CD4-positive, alpha-beta T cell treated with Interleukin-10 for 1 hour (primary cell): ENCODE measurements around the gene KRTAP21-3.
"Not testable (repeated sequence)": the region's sequence is repeated elsewhere in the genome, so short reads cannot be mapped to it uniquely, and the experiment has no call there.

Experiments used
- DNase-seq: peaks from one replicate; pipeline ENCODE4 v3.0.0-alpha.2; 2020

Gene KRTAP21-3, protein sequence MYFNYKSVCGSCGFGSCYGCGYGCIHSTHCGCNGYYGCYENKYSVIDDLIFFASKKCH

GRCh38 chr21:30718239-30718909 is at the start of gene KRTAP21-3:
TSS of gene KRTAP21-3 (minus strand) at chr21:30718777. CDS start at chr21:30718759, 18 bp downstream.
- no peak for DNase-seq

GRCh38 chr21:30760776-30761175 is 42.2 kb upstream of the KRTAP21-3 start:
- DNase-seq, result no peak

- no peak for DNase-seq
Measured at GRCh38 chr21:30758306-30758705, 39.7 kb upstream of the KRTAP21-3 start.

- not testable (repeated sequence) for DNase-seq
Measured at GRCh38 chr21:30755328-30755727, 36.8 kb upstream of the KRTAP21-3 start, which contains the start of gene KRTAP21-1. TSS of gene KRTAP21-1 (minus strand) at chr21:30755428. CDS start at chr21:30755378, 50 bp downstream.

- no peak for DNase-seq
Measured at GRCh38 chr21:30747159-30747558, 28.6 kb upstream of the KRTAP21-3 start, which contains the start of gene KRTAP21-2. TSS of gene KRTAP21-2 (minus strand) at chr21:30747259. CDS start at chr21:30747202, 57 bp downstream.

DNA sequence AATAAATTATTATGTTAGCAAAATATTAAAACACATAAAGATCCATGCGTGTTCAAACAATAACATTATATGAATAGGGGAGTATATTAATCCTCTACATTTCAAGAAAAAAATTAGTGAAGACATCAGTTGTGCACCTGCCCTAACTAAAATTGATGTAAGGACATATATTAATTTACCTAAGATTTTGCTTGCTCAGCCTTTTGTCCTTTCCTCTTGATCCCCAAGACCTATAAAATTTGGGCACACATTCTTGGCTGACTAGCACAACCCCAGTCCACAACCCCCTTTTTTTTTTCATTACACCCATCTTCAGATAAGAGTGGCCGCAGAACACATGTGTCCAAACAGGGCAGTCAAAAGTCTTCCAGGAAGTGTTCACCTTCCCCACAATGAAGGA is 21.9 kb upstream of the KRTAP21-3 start:
- DNase-seq, result no peak

DNA sequence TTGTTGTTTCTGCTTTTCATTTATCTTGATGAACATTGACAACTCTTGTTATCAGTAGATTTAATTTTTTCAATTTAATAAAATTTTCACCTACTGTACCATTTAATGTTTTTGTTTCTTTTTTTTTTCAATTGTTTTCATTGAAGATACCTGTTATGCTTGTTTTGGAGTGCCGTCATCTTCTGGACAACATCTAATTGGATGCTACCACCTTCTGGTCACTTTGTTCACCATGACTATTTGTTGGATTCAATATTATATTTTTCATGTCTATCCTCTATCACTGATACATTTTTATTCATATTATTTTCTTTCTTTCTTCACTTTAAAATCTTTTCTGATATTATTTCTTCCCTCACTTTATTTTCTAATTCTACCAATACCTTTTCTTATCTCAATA is 14.4 kb upstream of the KRTAP21-3 start:
- no peak for DNase-seq

DNA sequence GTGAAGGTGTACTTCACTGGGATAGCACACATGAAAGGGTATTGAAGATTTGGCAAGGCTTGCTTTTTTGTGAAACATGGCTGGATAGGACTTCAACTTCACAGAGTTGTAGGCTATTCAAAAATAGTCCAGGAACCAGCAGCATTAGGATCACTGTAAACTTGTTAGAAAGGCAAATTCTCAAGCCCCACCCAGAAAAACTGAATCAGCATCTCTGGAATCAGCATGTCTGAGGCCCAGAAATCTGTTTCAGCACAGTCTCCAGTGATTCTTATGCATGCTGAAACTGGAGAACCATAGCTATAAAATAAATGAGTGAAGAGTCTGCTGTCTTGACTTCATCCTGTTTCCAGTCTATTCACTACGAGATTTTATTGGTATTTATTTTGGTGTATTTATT is 8.1 kb upstream of the KRTAP21-3 start:
- no peak for DNase-seq

DNA sequence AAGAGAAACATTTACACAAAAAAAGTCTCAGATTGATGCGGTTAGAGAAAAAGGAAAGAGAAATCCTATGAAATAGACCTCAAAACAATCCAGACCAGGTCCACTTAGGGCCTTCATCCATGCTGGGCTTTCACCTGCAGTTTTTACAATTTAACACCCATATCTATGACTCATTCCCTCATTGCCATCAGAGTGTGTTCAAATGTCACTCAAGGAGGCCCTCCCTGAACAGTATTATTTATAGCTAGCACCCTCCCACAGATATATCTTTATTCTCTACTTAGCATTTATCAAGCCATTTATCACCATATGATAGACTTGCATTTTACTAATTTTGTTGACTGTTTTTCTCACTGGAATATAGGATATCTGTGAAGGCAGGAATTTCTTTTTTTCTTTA is 824 bp upstream of the KRTAP21-3 start:
- no peak for DNase-seq

DNA sequence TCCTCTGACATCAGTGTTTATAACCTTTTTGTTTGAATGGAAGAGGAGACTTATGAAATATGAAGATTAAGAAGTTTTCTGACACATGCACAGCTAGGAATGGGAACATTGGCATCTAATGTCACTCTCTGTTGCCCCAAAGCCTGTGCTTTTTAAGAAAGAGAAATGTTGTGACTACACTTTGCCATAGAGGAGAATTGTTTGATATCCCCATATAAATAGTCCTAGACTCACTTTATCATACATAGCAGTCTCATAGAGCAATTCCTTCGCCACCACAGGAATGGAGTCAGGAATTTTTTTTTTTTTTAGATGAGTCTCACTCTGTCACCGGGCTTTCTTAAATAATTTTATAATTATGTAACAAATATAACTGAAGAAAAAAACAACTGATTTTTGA is 1.5 kb downstream of the KRTAP21-3 start:
- DNase-seq, result no peak

GRCh38 chr21:30714946-30715345 is 3.6 kb downstream of the KRTAP21-3 start:
- DNase-seq, result no peak

DNA sequence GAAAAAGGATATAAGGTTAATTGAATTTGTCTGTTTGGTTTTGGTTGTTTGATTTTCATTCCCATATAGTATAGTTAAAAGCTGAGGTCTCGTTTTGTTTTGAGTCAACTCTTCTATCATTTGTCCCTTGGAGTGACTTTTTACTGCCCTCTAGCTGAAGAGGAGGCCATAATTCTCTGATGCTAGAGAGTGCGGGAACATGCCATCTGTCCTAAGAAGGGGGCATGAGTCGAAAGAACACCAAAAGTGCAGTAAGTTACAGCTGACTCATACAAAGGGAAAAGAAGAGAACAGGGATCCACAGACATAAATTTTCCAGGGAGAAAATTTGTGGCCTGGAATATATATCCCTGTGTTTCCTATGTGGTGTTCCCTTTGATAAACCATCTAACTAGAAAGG is 4.1 kb downstream of the KRTAP21-3 start:
- no peak for DNase-seq

DNA sequence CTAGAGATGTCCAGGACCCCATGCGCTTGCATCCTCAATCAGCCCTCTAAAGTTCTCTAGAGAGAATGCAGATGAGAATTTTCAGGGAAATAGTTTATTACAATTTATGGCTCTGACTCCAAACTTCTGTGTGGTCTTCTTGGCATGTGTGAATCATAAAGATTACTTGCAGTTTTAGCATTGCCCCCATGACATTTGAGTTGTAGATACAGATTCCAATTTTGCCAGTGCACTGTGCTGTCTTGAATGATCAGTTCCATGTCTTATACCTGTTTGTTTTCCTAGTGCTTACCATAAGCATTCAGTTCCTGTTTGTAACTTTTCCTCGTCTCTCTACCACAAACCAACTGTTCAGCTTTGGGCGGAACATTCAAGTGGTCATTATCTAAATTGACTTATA is 4.8 kb downstream of the KRTAP21-3 start:
- no peak for DNase-seq

DNA sequence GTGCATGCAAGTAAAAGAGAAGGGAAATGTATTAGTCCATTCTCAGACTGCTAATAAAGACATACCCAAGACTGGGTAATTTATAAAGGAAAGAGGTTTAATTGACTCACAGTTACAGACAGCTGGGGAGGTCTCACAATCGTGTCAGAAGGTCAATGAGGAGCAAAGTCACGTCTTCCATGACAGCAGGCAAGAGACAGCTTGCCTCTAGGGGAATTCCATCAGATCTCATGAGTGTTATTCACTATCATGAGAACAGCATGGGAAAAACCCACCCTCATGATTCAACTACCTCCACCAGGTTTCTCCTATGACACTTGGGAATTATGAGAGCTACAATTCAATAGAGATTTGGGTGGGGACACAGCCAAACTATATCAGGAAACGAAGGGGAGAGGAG is 8.1 kb downstream of the KRTAP21-3 start:
- no peak for DNase-seq

GRCh38 chr21:30707409-30707808 is 11.2 kb downstream of the KRTAP21-3 start:
- DNase-seq, result no peak

GRCh38 chr21:30695956-30696355 is 22.6 kb downstream of the KRTAP21-3 start:
- no peak for DNase-seq

DNA sequence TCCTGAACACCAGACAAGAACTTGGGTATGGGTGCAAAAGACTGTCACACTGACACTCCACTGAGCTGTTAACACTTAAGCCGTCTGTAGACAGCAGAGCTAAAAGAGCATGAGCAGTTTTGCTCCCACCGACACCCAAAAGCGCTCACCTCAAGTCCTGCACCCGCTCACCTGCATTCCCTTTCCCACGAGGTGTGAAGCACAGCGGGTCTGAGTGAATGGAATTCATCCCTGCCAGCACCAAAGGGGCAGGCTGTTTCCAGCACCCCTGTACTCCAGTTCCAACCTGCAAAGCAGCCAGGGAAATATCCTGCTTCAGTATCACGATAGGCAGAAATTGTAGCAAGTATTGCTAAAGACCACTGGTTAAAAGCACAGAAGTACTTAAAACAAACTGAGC is 28.8 kb downstream of the KRTAP21-3 start:
- no peak for DNase-seq

DNA sequence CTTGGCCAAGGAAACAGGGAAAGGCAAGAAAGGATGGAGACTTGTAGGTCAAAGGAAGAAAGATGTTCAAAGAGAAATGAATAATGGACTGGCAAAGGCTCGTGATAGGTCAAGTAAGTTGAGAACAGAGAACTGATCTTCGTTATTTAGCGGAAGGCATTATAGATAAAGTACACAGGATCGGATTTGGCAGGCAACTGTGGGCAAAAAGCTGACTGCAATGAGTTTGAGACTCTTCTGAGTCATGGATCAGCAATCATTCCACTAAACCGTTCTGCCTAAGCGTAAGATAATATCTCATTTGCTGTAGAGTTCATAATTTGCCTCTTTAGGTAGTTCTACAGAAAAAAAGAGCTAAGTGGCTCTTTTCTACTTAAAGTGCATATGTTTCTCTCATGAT is 34.1 kb downstream of the KRTAP21-3 start:
- DNase-seq, result no peak

DNA sequence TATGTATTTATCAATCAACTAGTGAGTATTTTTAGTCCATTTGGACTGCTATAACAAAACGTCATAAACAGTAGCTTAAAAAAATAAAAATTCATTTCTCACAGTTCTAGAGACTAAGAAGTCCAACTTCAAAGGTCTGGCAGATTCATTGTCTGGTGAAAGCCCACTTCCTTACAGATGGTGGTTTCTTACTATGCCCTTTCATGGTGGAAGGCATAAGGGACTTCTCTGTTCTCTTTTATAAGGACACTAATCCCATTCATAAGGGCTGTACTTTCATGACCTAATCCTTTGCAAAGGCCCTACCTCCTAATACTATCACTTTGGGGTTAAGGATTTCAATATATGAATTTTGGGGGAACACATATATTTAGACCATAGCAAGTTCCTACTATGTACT is 38.0 kb downstream of the KRTAP21-3 start:
- no peak for DNase-seq

- DNase-seq, result no peak
Measured at GRCh38 chr21:30676737-30677136, 41.8 kb downstream of the KRTAP21-3 start.

GRCh38 chr21:30674312-30674711 is 44.3 kb downstream of the KRTAP21-3 start:
- DNase-seq, result no peak

DNA sequence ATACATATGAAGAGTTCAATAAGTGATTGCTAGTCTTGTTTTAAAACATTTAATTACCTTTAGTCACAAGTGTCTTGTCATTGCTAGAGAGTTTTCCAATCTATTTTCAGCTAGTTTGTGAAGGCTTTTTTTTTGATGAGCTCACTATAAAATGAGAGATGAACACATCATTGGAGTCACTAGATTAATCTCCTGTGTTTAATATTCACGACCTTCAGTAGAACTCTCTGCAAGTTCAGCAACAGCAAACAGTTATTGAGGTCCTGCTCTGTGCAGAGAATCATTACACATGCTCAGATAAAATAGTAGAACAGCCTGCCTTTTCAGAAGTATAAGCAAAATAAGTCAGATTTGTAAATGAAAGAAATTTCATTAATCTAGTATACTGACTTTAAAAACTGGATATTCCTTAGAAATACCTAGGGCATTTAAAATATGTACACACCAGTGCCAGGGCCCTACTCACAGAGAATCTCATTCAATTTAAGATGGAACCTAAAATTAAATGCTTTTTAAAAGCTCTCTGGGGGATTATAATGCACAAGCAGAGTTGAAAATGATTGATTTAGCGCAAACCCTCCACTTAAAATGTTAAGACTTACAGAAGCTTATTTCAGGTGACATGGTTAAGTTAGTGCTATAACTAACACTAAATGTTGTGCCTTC is 45.5 kb downstream of the KRTAP21-3 start:
- DNase-seq, result no peak

DNA sequence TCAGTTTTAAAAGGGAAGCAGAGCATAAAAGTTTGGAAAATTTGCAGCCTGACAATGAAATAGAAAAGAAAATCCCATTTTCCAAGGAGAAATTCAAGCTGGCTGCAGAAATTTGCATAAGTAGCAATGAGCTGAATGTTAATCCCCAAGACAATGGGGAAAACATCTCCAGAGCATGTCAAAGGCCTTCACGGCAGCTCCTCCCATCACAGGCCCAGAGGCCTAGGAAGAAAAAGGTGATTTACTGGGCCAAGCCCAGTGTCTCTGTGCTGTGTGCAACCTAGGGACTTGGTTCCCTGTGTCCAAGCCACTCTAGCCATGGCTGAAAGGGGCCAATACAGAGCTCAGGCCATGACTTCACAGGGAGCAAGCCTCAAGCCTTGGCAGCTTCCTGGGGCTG is 49.8 kb downstream of the KRTAP21-3 start:
- DNase-seq, result no peak
